GM18951 (cell line): ENCODE data around the gene CCNL1.

ENCODE experiments used
- POLR2A ChIP-seq: IDR thresholded peaks from 4 replicates; pipeline ENCODE4 v1.6.1; 2011; ENCODE audit warnings: mild to moderate bottlenecking; ENCODE audit not compliant: insufficient read length, insufficient read depth; ENCODE audit errors: extremely low read depth
- in situ Hi-C: fragments of 300-500 bp; cut with MboI; formaldehyde crosslinking; loops from one replicate; pipeline ENCODE4 v1.12.0; 2022; ENCODE audit warnings: low sequenced_read_pairs, mixed read lengths, inconsistent platforms; ENCODE audit not compliant: unreplicated experiment

CCNL1 gene

DNA sequence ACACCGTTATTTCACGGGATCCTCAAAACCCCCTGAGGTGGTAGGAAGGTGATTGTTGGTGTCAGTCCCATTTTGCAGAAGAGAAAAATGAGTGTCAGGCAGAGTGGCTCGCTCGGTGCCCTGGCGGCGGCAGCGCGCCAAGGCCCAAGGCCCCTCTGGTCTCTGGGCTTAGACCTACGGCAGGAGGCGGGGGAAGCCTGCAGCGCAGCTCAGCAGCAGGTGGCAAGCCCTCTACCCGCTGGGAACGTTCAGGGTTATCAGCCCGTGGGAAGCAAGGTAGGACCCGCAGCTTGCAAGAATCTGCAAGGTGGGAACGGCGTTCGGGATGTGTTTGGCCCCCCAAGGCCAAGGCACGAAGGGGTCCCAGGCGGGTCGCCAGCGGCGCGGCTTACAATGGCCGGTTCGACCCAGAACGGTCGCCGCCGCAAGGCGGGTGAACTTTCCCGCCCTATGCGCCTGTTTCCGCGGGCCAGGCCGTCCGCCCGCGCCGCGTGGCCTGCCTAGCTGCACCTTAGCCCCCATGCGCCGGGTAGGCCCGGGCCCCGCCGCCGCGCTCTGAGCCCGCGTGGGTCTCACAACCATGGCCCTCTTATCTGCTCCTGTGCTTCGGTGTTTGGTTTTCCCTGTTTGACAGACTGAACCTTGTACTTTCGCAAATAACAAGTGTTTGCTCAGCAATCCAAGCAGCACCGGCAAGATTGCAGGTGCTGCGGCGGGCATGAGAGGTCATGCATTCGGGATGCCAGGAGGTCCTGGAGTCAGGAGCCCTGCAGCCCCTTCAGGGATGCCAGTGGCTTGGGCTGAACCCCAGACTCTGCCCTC lies 39.7 kb downstream of the CCNL1 start:
- TF ChIP-seq POLR2A, result no peak
- in situ Hi-C loops, result no loop called here

DNA sequence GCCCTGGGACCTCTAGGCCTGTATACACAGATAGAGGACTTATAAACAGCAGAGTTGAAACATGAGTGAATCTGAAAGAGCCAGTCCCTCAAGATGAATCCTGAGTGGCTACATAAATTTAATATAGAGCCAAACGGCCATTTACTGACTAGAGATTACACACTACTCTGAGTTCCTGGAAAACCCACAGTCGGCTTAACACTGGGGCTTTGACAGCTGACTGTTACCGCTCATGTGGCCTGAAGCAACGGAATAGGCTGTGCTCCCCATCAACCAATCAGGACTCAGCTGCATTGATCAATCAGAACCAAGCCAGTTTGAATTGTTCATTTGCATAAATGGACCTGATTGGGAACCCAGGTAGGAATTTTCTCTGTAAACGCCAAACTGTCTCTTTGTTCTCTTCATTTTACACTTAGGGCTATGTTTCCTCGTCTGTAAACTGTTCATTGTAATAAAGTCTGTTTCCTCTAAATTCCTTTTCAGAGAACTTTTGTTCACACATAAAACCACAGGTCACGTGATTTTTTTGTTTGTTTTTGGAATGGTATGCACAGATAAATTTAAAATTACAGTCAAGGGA lies 40.5 kb downstream of the CCNL1 start:
- no peak for TF ChIP-seq POLR2A
- in situ Hi-C loops, result no loop called here

DNA sequence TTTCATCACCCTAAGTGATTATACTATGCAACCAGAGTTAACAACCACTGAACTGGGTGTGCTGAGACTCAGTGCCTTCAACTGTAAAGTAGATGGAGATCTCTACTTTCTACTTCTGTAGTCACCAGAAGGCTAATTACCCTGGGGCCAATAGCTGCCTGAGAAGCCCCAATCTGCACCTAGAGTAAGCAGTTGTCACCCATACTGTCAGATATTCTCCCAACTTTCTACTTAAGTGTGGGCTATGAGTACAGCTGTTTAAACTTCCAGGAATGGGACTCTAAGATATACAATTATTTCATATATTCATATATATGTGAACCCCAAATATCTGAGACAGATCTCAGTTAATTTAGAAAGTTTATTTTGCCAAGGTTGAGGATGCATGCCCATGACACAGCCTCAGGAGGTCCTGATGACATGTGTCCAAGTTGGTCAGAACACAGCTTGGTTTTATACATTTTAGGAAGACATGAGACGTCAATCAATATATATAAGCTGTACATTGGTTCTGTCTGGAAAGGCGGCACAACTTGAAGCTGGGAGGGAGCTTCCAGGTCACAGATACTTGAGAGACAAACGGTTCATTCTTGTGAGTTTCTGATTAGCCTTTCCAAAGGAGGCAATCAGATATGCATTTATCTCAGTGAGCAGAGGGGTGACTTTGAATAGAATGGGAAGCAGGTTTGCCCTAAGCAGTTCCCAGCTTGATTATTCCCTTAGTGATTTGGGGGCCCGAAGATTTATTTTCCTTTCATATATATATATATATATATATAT lies 41.9 kb downstream of the CCNL1 start:
- in situ Hi-C loops, result no loop called here
- no peak for TF ChIP-seq POLR2A

DNA sequence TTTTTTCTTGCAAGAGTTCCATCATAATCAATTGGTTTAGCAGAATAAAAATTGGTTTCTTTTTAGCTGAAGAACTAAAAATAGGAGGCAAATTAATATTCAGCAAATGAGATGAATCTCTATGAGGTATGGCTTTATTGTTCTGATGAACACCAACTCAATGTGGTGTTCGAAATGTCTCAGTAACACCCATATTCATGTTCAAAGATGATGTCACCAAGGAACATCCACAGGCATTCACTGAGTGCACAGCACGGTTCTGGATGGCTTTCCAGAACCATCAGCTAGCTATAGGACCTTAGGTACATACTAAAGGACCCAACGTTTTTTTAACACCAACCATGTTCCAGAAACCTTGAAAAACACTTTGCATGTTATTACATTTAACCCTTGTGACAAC lies 42.7 kb downstream of the CCNL1 start:
- in situ Hi-C loops, result no loop called here
- TF ChIP-seq POLR2A, result no peak

GRCh38 chr3:157116017-157116416 lies 43.9 kb downstream of the CCNL1 start:
- TF ChIP-seq POLR2A, result no peak
- in situ Hi-C loops, result no loop called here

DNA sequence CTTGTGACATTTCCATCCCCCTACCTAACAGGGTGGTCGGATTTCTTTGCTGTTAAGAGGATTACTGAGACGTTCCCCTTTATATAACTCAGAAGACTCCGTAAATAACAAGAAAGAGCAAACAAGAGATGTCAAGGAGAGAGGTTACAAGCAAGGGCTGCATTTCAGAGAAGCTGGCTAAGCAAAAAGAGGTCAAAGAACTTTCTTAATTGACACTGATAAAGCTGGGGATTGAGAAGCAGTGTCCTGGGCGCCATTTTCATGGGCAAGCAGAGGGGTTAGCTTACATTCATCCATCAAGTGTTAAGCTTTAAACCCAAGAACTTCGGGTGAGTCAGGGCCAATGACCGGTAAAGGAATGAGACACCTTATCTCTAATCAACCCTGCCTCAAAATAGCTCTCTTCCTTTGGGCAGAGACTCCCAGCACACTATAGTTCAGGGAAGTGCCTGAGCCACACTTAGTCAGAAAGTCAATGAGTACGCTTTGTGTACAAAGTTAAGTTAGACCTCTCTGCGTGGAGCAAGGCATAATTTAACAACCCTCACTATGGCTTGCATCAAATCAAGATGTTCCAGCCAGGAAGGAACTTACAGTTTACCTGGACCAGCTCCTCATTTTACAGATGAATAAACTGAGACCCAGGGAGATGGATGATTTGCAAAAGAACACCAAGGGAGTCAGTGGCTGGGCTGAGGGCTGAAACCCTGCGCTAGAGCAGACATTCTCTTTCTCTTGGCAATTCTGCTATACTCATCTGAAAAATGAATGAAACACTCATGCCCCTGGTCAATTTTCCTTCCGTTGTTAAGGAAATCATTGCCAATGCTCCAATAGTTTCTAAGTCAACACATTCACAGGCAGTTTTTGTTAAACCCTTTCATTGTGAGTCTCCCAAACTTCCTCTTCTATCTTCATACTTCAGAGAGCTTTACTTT lies 44.6 kb downstream of the CCNL1 start:
- TF ChIP-seq POLR2A, result no peak
- in situ Hi-C loops, result no loop called here

GRCh38 chr3:157113832-157114505 lies 46.0 kb downstream of the CCNL1 start:
- TF ChIP-seq POLR2A, result no peak
- in situ Hi-C loops, result no loop called here

- no peak for TF ChIP-seq POLR2A
Observed at GRCh38 chr3:157112536-157112935, 47.4 kb downstream of the CCNL1 start.

DNA sequence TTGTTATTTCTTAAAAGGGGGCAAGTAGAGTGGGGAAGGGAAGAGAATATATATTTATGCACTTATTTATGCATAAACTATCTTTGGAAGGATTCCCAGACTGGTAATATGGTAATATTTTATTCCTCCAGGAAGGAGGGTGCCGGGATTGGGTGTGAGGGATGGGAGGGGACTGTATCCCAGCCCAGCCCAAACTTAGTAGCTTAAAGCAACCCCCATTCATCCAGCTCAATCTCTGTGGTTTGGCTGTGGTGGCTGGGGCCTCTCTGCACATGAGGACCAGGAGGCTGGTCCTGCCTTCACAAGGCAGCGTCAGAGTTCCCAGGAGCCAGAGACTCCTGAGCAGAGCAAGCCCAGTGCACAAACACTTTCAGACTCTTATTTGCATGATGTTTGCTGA lies 48.4 kb downstream of the CCNL1 start:
- in situ Hi-C loops, result no loop called here

More at GRCh38 chr3:157112536-157112935, 47.4 kb downstream of the CCNL1 start:
- in situ Hi-C loops, result no loop called here

DNA sequence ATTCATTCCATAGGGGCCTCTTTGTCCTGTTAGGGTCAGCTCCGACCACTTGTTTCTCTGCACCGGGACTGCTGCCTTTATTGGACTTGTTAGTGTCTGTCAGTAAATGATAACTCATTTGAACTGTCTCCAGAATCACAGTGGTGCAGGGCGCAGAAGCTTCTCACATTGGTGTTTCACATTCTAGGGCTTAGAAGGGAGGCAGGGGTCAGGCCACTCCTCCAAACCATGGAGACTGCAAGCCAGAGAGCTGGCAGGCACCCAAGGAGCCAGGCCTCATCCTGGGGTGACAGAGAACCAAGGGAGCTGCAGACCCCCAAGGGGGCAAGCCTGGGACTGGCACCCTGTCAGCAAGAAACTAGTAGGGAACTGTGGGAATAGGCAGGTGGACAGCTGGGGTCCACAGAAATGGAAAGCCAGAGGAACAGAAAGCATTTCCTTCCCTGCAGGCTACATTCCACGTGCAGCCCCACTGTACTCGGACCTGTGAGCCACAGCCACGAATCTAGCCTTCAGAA lies 49.1 kb downstream of the CCNL1 start:
- no peak for TF ChIP-seq POLR2A
- in situ Hi-C loops, result no loop called here

More for the DNA sequence above, 48.4 kb downstream of the CCNL1 start:
- TF ChIP-seq POLR2A, result no peak

DNA sequence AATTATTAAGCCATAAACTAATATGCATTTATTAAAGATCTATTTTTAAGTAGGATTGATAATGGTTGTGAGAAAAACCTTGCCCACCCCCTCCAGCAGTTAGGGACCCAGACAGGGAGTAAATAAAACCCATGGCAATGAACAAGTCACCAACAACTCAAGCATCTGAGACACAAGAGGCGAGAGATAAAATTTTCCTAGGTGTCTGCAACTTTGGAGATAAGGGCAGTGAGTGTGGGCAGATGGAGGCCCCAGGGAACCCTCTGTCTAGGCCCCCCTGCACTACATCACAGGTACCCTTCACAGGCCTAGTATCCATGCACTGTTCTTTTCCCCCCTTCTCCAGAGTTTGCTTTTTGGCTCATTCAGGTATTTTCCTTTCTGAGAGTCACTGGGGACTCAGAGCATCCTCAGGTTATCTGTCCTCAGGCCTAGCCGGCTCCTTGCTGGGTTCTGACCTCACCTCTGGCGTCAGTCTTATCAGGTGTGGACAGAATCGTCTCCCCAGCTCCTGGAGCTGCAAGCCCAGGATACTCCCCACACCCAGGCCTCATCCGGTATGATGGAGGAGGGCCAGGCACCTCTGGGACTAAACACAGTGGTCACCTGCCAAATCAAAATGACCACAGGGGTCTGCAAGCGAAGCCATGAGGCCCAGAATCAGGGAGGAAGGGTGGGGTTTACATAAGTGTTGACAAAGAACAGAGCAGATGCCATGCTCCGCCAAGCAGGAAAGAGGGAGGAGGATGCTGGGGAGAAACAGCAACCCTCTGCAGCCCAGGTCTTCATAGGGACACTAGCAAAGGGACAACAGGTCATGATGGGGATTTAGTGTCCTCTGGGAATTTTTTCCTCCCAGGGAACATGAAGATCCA lies 50.4 kb downstream of the CCNL1 start:
- in situ Hi-C loops, result no loop called here
- TF ChIP-seq POLR2A, result no peak
